Activated CD8-positive, alpha-beta T cell treated with anti-CD3 and anti-CD28 coated beads for 36 hours (primary cell): ENCODE data around the gene SRBD1. TPM values are rescaled to one million over a fixed set of nuclear protein-coding genes. Genes with fewer than 3 reads are reported as not detected.

Experiments
- ATAC-seq: fragments of 200-7000 bp; cut with Tn5 transposase; one replicate; pipeline ENCODE4 v1.10.0; 2021; ENCODE audit warnings: mild to moderate bottlenecking, moderate library complexity
- CTCF ChIA-PET: fragments of 350-600 bp; sonication (Branson Sonifier 250); formaldehyde crosslinking; loops from one replicate; lab custom pipeline; 2021; ENCODE audit warnings: antibody characterized with exemption; lab: Charles Lee
- POLR2A ChIA-PET: fragments of 350-600 bp; sonication (Branson Sonifier 250); formaldehyde crosslinking; loops from one replicate; lab custom pipeline; 2021; ENCODE audit warnings: antibody characterized with exemption; lab: Charles Lee
- DNase-seq: peaks from one replicate; pipeline ENCODE4 v3.0.0-alpha.2; 2020
- H3K27ac Mint-ChIP-seq: one replicate; pipeline ENCODE4 v1.8.0; 2021; ENCODE audit warnings: mild to moderate bottlenecking, mixed read lengths
- H3K27me3 Mint-ChIP-seq: one replicate; pipeline ENCODE4 v1.8.0; 2021; ENCODE audit warnings: mixed read lengths
- H3K36me3 Mint-ChIP-seq: one replicate; pipeline ENCODE4 v1.8.0; 2021; ENCODE audit warnings: low read depth, mixed read lengths
- H3K4me1 Mint-ChIP-seq: one replicate; pipeline ENCODE4 v1.8.0; 2021; ENCODE audit warnings: low read depth, mixed read lengths
- H3K4me3 Mint-ChIP-seq: one replicate; pipeline ENCODE4 v1.8.0; 2021; ENCODE audit warnings: mild to moderate bottlenecking, moderate library complexity, mixed read lengths
- H3K9me3 Mint-ChIP-seq: one replicate; pipeline ENCODE4 v1.8.0; 2021; ENCODE audit warnings: mixed read lengths
- CTCF ChIP-seq: fragments of 200-600 bp; IDR thresholded peaks from one replicate; pipeline ENCODE4 v1.8.0; 2022; ENCODE audit warnings: antibody characterized with exemption, mild to moderate bottlenecking
- intact Hi-C: fragments of 100-400 bp; cut with micrococcal nuclease; formaldehyde crosslinking; loops from one replicate; pipeline ENCODE4 v1.10.0; 2022
- total RNA-seq, 2 experiments: library from RNA; stranded (reverse); gene quantifications; one replicate each; pipeline ENCODE4 v1.2.3, GENCODE V29; 2021

The SRBD1 gene
- total RNA-seq, 2 experiments from 2014 or later: 14.8 to 21.7 TPM

GRCh38 chr2:45388541-45389100 is 222.4 kb downstream of the SRBD1 start:
- DNase-seq: no peak

GRCh38 chr2:45382744-45383143 is 228.3 kb downstream of the SRBD1 start:
- no peak for ATAC-seq
- Mint-ChIP-seq H3K4me3 (no peak overlapping the region), H3K27me3 (no peaks in the 10 kb centered on the region), H3K36me3 (peaks cover 2% of the 10 kb centered on the region), H3K27ac (no peak overlapping the region), H3K9me3 (no peaks in the 10 kb centered on the region), H3K4me1 (no peaks in the 10 kb centered on the region)
- POLR2A ChIA-PET: no interaction called here
- CTCF ChIA-PET: no interaction called here
- no peak for TF ChIP-seq CTCF
- DNase-seq: no peak
- intact Hi-C loops: no loop called here

More at GRCh38 chr2:45388541-45389100, 222.4 kb downstream of the SRBD1 start:
- Mint-ChIP-seq H3K27me3 (no peaks in the 10 kb centered on the region), H3K9me3 (no peaks in the 10 kb centered on the region), H3K4me3 (no peak overlapping the region), H3K36me3 (peaks cover 42% of the 10 kb centered on the region), H3K27ac (no peak overlapping the region), H3K4me1 (no peaks in the 10 kb centered on the region)
- POLR2A ChIA-PET: no interaction called here
- TF ChIP-seq CTCF: no peak
- CTCF ChIA-PET: no interaction called here
- intact Hi-C loops: no loop called here
- ATAC-seq: no peak

GRCh38 chr2:45380131-45380836 is 230.8 kb downstream of the SRBD1 start:
- H3K36me3 Mint-ChIP-seq: no peaks in the 10 kb centered on the region
- ATAC-seq (no peak), DNase-seq (no peak)
- H3K27ac Mint-ChIP-seq: no peak overlapping the region
- no peaks in the 10 kb centered on the region for H3K4me1 Mint-ChIP-seq
- POLR2A ChIA-PET: interaction anchor here (0.6 kb wide), 1 partner anchor 108 kb away, joined by 3 read pairs; no protein-coding TSS in a partner anchor
- H3K4me3 Mint-ChIP-seq: no peak overlapping the region
- no peaks in the 10 kb centered on the region for H3K9me3 Mint-ChIP-seq
- no peak for TF ChIP-seq CTCF
- intact Hi-C loops: no loop called here
- CTCF ChIA-PET: no interaction called here
- no peaks in the 10 kb centered on the region for H3K27me3 Mint-ChIP-seq

GRCh38 chr2:45379399-45380087 is 231.5 kb downstream of the SRBD1 start:
- ChIA-PET CTCF (no interaction called here), POLR2A (no interaction called here)
- Mint-ChIP-seq H3K4me1 (no peaks in the 10 kb centered on the region), H3K27ac (no peak overlapping the region), H3K4me3 (no peak overlapping the region), H3K36me3 (no peaks in the 10 kb centered on the region), H3K9me3 (peaks cover 2% of the 10 kb centered on the region), H3K27me3 (no peaks in the 10 kb centered on the region)
- no peak for ATAC-seq
- no peak for TF ChIP-seq CTCF
- DNase-seq: no peak
- intact Hi-C loops: no loop called here

GRCh38 chr2:45373534-45373933 is 237.5 kb downstream of the SRBD1 start:
- ATAC-seq (no peak), DNase-seq (no peak)
- Mint-ChIP-seq H3K36me3 (no peaks in the 10 kb centered on the region), H3K27me3 (peaks cover 4% of the 10 kb centered on the region), H3K4me3 (no peak overlapping the region), H3K9me3 (peaks cover 2% of the 10 kb centered on the region), H3K27ac (no peak overlapping the region), H3K4me1 (no peaks in the 10 kb centered on the region)
- POLR2A ChIA-PET: no interaction called here
- intact Hi-C loops: no loop called here
- CTCF ChIA-PET: no interaction called here
- no peak for TF ChIP-seq CTCF
